Activated CD8-positive, alpha-beta T cell treated with anti-CD3 and anti-CD28 coated beads for 36 hours (primary cell): ENCODE measurements around the gene SLIT1. TPM values are rescaled to one million over a fixed set of nuclear protein-coding genes. Genes with fewer than 3 reads are reported as not detected.

ENCODE experiments used
- ATAC-seq: fragments of 200-7000 bp; cut with Tn5 transposase; one replicate; pipeline ENCODE4 v1.10.0; 2021; ENCODE audit warnings: mild to moderate bottlenecking, moderate library complexity
- CTCF ChIA-PET: fragments of 350-600 bp; sonication (Branson Sonifier 250); formaldehyde crosslinking; loops from one replicate; lab custom pipeline; 2021; ENCODE audit warnings: antibody characterized with exemption; lab: Charles Lee
- POLR2A ChIA-PET: fragments of 350-600 bp; sonication (Branson Sonifier 250); formaldehyde crosslinking; loops from one replicate; lab custom pipeline; 2021; ENCODE audit warnings: antibody characterized with exemption; lab: Charles Lee
- DNase-seq: peaks from one replicate; pipeline ENCODE4 v3.0.0-alpha.2; 2020
- H3K27ac Mint-ChIP-seq: one replicate; pipeline ENCODE4 v1.8.0; 2021; ENCODE audit warnings: mild to moderate bottlenecking, mixed read lengths
- H3K27me3 Mint-ChIP-seq: one replicate; pipeline ENCODE4 v1.8.0; 2021; ENCODE audit warnings: mixed read lengths
- H3K36me3 Mint-ChIP-seq: one replicate; pipeline ENCODE4 v1.8.0; 2021; ENCODE audit warnings: low read depth, mixed read lengths
- H3K4me1 Mint-ChIP-seq: one replicate; pipeline ENCODE4 v1.8.0; 2021; ENCODE audit warnings: low read depth, mixed read lengths
- H3K4me3 Mint-ChIP-seq: one replicate; pipeline ENCODE4 v1.8.0; 2021; ENCODE audit warnings: mild to moderate bottlenecking, moderate library complexity, mixed read lengths
- H3K9me3 Mint-ChIP-seq: one replicate; pipeline ENCODE4 v1.8.0; 2021; ENCODE audit warnings: mixed read lengths
- intact Hi-C: fragments of 100-400 bp; cut with micrococcal nuclease; formaldehyde crosslinking; loops from one replicate; pipeline ENCODE4 v1.10.0; 2022
- total RNA-seq, 2 experiments: library from RNA; stranded (reverse); gene quantifications; one replicate each; pipeline ENCODE4 v1.2.3, GENCODE V29; 2021
- TF ChIP-seq, protein P1 (sequence below): fragments of 200-600 bp; IDR thresholded peaks from one replicate; pipeline ENCODE4 v1.8.0; 2022; ENCODE audit warnings: antibody characterized with exemption, mild to moderate bottlenecking

The SLIT1 gene
- total RNA-seq, 2 experiments from 2014 or later: 0.34 to 1.2 TPM

DNA sequence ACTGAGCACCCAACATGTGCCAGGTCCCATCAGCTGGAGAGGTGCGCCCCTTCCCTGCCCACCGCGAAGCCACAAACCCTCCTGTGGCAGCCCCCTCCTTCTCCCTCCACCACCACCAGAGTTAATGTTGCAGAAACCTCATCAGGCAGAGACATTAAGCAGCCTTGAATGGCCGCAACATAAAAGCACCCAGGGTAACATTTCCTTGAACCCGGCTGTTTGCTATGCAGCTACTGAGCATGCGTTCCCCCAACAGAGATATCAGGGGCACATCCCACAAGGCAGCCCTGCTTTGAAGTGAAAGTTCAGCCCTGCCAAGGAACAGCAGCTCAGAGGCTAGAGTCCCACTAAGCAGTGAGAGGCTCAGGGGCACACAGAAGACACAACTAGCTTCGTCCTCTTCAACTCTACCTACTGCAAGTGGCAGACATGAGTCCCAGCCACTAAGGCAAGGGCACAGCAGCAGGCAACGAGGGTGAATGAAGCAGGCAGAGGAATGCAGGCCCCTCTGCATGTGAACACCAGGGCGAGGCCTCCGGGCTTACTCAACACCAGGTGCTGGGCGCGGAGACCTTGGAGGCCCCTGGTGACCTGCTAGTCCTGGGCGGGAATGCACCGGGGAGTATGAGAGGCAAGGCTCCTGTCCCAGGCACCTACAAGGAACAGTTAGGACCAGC, 107.4 kb downstream of the SLIT1 start:
- Mint-ChIP-seq H3K9me3 (no peaks in the 10 kb centered on the region), H3K27ac (no peak overlapping the region), H3K36me3 (no peaks in the 10 kb centered on the region), H3K4me3 (no peak overlapping the region), H3K27me3 (peaks cover 25% of the 10 kb centered on the region), H3K4me1 (no peaks in the 10 kb centered on the region)
- DNase-seq (no peak), ATAC-seq (no peak)
- TF ChIP-seq, protein P1, sequence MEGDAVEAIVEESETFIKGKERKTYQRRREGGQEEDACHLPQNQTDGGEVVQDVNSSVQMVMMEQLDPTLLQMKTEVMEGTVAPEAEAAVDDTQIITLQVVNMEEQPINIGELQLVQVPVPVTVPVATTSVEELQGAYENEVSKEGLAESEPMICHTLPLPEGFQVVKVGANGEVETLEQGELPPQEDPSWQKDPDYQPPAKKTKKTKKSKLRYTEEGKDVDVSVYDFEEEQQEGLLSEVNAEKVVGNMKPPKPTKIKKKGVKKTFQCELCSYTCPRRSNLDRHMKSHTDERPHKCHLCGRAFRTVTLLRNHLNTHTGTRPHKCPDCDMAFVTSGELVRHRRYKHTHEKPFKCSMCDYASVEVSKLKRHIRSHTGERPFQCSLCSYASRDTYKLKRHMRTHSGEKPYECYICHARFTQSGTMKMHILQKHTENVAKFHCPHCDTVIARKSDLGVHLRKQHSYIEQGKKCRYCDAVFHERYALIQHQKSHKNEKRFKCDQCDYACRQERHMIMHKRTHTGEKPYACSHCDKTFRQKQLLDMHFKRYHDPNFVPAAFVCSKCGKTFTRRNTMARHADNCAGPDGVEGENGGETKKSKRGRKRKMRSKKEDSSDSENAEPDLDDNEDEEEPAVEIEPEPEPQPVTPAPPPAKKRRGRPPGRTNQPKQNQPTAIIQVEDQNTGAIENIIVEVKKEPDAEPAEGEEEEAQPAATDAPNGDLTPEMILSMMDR: no peak
- POLR2A ChIA-PET: interaction anchor here (1.1 kb wide), 1 partner anchor 46 kb away, joined by 3 read pairs; no protein-coding TSS in a partner anchor
- CTCF ChIA-PET: interaction anchor here (1.1 to 17.0 kb wide), 5 partner anchors 39 to 155 kb away, joined by 3 to 407 read pairs (median 4); no protein-coding TSS in a partner anchor
- intact Hi-C loops: no loop called here

DNA sequence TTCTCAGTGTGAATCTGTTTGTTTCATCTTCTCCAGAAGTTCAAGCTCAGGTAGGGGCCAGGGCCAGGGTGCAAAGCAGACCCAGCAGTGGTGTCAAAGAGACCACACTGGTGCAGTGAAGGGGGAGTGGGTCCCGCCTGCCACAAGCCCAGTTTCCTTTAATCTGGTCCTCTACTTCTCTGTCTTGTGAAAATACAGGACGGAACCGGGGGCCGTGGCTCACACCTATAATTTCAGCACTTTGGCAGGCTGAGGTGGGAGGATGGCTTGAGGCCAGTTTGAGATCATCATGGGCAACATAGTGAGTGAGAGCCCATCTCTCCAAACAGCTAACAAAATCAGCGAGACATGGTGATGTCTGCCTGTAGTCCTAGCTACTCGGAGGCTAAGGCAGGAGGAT, 109.0 kb downstream of the SLIT1 start:
- ATAC-seq (no peak), DNase-seq (no peak)
- Mint-ChIP-seq H3K36me3 (no peaks in the 10 kb centered on the region), H3K9me3 (no peaks in the 10 kb centered on the region), H3K27me3 (peaks cover 24% of the 10 kb centered on the region), H3K27ac (no peak overlapping the region), H3K4me3 (no peak overlapping the region), H3K4me1 (no peaks in the 10 kb centered on the region)
- intact Hi-C loops: no loop called here
- TF ChIP-seq, protein P1: no peak
- ChIA-PET POLR2A (no interaction called here), CTCF (interaction anchor here (1.0 to 17.0 kb wide), 3 partner anchors 31 to 131 kb away, joined by 3 to 407 read pairs (median 11); no protein-coding TSS in a partner anchor)

DNA sequence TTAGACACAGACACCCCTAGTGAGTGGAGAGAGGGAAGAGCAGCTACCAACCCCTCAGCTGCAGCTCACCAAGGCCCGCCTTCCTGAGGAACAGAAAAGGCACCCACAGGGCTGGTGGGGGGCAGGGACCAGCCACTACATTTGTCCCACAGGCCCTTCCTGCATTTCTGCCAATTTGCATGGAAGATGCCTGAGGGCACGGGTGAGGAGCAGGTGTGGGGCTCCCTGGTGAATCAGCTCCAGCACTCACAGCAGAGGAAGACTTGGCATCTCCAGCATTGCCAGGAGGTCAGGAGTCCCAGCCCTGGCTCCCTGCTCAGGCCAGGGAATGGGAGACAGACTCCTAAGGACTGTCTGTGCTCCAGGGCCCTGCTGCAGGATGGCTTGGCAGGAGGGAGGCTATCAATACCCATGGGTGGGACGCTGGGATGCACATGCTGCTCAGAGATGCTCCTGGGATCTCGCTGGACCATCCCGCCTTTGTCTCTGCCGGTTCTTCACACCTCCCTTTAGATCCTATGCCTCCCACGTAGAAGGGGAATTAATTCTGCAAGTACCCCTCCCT, 109.7 kb downstream of the SLIT1 start:
- peaks cover 25% of the 10 kb centered on the region for H3K27me3 Mint-ChIP-seq
- intact Hi-C loops: no loop called here

DNA sequence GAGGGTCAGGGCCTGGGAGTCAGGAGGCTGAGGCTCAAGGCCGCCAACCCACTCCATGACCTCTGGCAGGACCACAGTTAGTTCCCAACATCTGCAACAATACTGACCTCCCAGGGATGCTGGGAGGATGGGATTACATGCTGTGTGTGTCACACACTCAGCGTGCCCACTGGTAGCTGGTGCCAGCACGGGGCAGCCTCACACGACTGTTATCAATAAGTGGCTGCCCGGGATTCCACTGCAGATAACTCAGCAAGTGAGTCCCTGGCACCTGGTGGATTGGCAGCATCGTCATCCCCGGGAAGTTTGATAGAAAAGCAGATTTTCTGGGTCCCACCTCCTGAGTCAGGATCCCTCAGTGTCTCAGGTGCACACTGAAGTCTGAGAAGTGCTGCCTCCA, 110.3 kb downstream of the SLIT1 start:
- peaks cover 23% of the 10 kb centered on the region for H3K27me3 Mint-ChIP-seq
- ATAC-seq (no peak), DNase-seq (no peak)
- no peak overlapping the region for H3K27ac Mint-ChIP-seq
- H3K9me3 Mint-ChIP-seq: peaks cover under 1% of the 10 kb centered on the region
- CTCF ChIA-PET: interaction anchor here (0.7 to 17.0 kb wide), 3 partner anchors 42 to 132 kb away, joined by 3 to 407 read pairs (median 3); no protein-coding TSS in a partner anchor
- H3K4me1 Mint-ChIP-seq: no peaks in the 10 kb centered on the region
- intact Hi-C loops: no loop called here
- POLR2A ChIA-PET: no interaction called here
- TF ChIP-seq, protein P1: no peak
- H3K36me3 Mint-ChIP-seq: no peaks in the 10 kb centered on the region
- no peak overlapping the region for H3K4me3 Mint-ChIP-seq

More for the DNA sequence above, 109.7 kb downstream of the SLIT1 start:
- ChIA-PET CTCF (interaction anchor here (0.7 to 17.0 kb wide), 4 partner anchors 41 to 132 kb away, joined by 3 to 407 read pairs (median 7); no protein-coding TSS in a partner anchor), POLR2A (no interaction called here)
- no peaks in the 10 kb centered on the region for H3K9me3 Mint-ChIP-seq
- TF ChIP-seq, protein P1: no peak
- H3K4me3 Mint-ChIP-seq: no peak overlapping the region
- DNase-seq (no peak), ATAC-seq (no peak)
- H3K36me3 Mint-ChIP-seq: no peaks in the 10 kb centered on the region
- H3K27ac Mint-ChIP-seq: no peak overlapping the region
- H3K4me1 Mint-ChIP-seq: no peaks in the 10 kb centered on the region
